ENCODE results near the gene ATG16L2.

DNA sequence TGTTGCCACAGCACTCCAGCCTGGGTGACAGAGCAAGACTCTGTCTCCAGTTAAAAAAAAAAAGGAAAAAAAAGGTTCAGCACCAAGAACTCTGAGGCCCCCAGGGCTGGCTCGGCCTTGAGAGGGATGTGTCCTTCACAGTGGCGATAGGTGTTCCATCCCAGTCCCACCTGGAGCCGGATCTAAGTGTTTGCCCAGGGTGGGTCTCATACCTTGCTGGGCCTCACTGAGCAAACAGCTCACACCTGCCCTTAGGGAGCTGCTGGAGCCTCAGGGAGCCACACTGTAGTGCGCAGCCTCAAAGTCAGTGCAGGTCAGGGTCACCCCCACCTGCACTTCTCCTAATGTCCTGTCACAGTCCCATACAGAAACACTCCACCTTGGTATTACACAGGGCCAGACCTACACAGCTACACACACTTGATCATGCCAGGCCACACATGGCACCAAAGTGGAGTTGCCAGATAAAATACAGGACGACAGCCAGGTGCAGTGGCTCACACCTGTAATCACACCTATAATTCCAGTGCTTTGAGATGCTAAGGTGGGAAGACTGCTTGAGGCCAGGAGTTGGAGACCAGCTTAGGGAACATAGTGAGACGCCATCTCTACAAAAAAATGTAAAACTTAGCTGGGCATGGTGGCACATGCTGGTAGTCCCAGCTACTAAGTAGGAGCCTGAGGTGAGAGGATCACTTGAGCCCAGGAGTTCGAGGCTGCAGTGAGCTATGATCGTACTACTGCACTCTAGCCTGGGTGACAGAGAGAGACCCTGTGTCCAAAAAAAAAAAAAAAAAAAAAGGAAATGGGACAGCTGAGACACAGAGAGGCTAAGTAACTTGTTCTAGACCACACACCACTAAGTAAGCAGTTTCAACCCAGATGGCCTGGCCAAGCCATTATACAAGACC lies 27.7 kb upstream of the ATG16L2 start:
- TF ChIP-seq CTCF (IDR thresholded peaks at IDR 0.05; ENCODE audit: low read depth, low read length, poor library complexity, severe bottlenecking) (no peak), EZH2phosphoT487 (IDR thresholded peaks at IDR 0.05; ENCODE audit: borderline replicate concordance, low read length) (no peak)

Data from DOHH2 (cell line).